Stomach smooth muscle (tissue), 2 donors: ENCODE measurements around the gene POC1B.

ENCODE experiments used
- H3K27ac ChIP-seq: one replicate; pipeline ENCODE4 v1.7.0; 2013; ENCODE audit warnings: mild to moderate bottlenecking, low read length, inconsistent platforms
- H3K27me3 ChIP-seq, 2 donors: one replicate each; pipeline ENCODE4 v1.7.0; 2013; ENCODE audit warnings: low read length in 2 of 2; ENCODE audit not compliant: insufficient read depth in 2 of 2, control insufficient read depth in 1 of 2
- H3K36me3 ChIP-seq, 2 donors: one replicate each; pipeline ENCODE4 v1.7.0; 2013; ENCODE audit warnings: low read length in 2 of 2; ENCODE audit not compliant: control insufficient read depth in 2 of 2, insufficient read depth in 2 of 2
- H3K4me1 ChIP-seq: one replicate; pipeline ENCODE4 v1.7.0; 2013; ENCODE audit warnings: low read length; ENCODE audit not compliant: control insufficient read depth, insufficient read depth
- H3K4me3 ChIP-seq, 2 donors: one replicate each; pipeline ENCODE4 v1.7.0; 2013; ENCODE audit warnings: low read length in 2 of 2
- H3K9ac ChIP-seq, 2 donors: one replicate each; pipeline ENCODE4 v1.7.0; 2013; ENCODE audit warnings: low read length in 2 of 2, mild to moderate bottlenecking in 1 of 2
- H3K9me3 ChIP-seq, 2 donors: one replicate each; pipeline ENCODE4 v1.7.0; 2013; ENCODE audit warnings: low read length in 2 of 2; ENCODE audit not compliant: control insufficient read depth in 2 of 2
- donor health status: healthy.
- donor health status: Pancreatic carcinoma.

Gene POC1B

DNA sequence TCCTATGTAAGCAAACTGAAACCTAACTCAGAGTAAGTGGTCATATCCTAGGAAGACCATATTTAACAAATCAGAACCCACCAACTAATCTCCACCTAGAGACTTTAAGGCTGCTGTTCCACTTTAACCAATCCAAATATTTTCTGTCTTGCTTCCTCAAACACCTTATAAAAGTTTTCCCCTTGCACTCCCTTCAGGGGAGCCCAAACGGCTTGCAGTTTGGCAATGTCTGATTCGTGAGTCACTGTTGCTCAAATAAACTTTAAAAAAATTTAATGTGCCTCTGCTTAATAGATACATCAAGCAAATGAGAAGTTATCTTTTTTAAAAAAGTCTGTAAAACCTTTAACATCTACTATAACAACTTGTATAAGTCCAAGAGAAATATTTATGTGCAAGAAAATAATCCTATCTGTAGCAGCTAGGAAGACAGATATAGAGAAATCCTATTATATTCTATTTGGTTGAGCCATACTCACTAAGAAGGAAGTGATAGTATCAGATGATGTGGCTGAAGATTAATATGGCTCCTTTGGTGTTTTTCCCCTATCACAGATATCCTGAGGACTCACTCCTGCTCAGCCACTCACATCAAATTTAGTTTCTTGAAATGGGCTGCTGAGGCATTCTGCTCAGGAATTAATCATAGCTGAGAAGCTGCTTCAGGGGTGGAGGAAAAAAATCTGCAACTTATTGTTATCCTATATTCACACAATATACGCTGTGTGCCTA lies 108.4 kb downstream of the POC1B start:
- Histone ChIP-seq H3K4me1 (no peaks in the 10 kb centered on the region), H3K27me3 (no peaks in the 10 kb centered on the region), H3K4me3 (peak overlapping the region; percentile 28 to 40), H3K27ac (peak overlapping the region; percentile 12), H3K9me3 (no peaks in the 10 kb centered on the region), H3K36me3 (no peaks in the 10 kb centered on the region), H3K9ac (peak overlapping the region in 1 of 2 donors; percentile 37)

DNA sequence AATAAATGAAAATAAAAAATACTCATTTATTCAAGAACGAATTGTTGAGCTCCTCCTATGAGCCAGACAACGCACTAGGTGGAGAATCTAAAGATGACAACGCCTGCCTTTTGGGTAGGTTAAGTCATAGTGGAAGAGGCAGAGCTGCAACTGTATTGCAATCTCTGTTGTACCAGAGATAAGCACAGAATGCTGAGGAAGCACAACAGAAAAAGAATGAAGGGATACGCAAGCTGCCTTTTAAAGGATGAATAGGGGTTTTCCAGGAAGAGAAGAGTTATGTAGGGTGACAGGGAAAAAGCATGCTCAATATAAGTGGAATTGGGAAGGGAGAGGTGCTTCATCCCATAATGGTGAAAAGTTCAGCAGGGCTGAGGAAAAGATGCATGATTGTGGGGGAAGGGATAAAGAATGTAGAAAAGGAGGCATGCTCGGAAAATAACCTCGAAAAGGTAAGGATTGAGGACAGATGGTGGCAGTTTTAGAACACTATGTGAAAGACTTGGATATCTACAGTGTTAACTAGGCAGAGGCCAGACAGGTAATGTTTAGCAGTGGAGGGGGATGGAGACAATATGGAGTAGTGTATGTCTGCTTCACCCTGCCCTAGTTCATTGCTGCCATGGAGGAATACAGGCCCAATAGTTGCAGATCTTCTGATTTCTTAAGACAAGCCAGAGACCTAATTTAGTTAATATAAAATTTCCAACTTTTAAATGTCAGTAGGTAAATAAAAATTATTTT lies 109.6 kb downstream of the POC1B start:
- Histone ChIP-seq H3K27me3 (no peaks in the 10 kb centered on the region), H3K27ac (no peak overlapping the region), H3K9me3 (no peaks in the 10 kb centered on the region), H3K4me1 (no peaks in the 10 kb centered on the region), H3K9ac (no peak overlapping the region), H3K36me3 (no peaks in the 10 kb centered on the region), H3K4me3 (no peak overlapping the region)

DNA sequence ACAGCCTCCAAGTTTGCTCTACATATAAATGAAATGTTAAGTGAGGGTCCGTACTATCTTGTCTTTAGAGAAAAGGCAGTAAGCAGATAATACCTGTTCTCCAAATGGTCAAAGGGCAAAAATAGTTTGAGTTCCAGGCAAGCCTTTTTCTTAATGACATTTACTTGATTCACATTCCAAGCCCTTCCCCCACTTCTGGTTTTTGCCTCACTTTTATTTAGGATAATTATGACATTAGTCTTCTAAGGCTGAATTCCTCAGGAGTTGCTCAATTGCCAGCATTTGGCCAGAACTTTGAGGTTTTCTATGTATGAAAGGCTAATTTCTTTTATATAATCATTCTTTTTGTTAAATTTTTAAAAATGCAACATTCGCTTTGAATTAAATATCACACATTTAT lies 111.0 kb downstream of the POC1B start:
- Histone ChIP-seq H3K4me3 (no peak overlapping the region), H3K27me3 (no peaks in the 10 kb centered on the region), H3K9me3 (no peaks in the 10 kb centered on the region)

DNA sequence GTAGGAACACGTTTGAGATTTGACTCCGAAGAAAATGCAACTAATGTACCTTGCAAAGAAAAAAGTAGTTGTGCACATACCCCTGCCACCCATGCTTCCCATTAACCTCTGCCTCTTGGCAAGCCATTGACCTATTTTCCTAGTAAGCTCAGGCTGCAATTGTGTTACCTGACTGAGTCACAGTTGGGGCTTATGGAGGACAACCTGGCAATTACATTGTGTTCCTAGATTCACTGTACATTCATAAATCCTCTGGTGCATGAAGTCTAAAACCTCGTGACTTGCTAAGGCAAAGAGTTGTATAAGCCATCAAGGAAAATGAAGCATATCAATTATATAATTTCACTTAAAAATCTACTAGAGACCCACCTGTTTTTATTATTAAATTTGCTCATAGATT lies 111.5 kb downstream of the POC1B start:
- no peak overlapping the region for H3K9ac ChIP-seq
- H3K27me3 ChIP-seq = no peaks in the 10 kb centered on the region
- no peaks in the 10 kb centered on the region for H3K9me3 ChIP-seq
- no peak overlapping the region for H3K4me3 ChIP-seq
- no peaks in the 10 kb centered on the region for H3K4me1 ChIP-seq
- H3K36me3 ChIP-seq = no peaks in the 10 kb centered on the region
- no peak overlapping the region for H3K27ac ChIP-seq

More for the DNA sequence above, 111.0 kb downstream of the POC1B start:
- Histone ChIP-seq H3K27ac (no peak overlapping the region), H3K9ac (no peak overlapping the region), H3K36me3 (no peaks in the 10 kb centered on the region), H3K4me1 (no peaks in the 10 kb centered on the region)

DNA sequence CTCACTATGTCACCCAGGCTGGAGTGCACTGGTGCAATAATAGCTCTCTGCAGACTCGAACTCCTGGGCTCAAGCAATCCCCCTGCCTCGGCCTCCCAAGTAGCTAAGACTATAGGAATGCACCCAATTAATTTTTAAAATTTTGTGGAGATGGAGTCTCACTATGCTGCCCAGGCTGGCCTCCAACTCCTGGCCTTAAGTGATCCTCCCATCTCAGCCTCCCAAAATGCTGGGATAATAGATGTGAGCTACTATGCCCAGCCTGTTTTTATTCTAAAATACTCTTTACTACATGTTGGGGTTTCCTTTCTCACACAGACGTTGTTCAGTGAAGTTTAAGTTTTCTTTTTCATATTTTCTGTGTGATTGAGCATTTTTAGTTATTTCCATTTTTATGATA lies 112.6 kb downstream of the POC1B start:
- no peaks in the 10 kb centered on the region for H3K4me1 ChIP-seq
- H3K36me3 ChIP-seq = no peaks in the 10 kb centered on the region
- H3K9ac ChIP-seq = no peak overlapping the region
- no peaks in the 10 kb centered on the region for H3K9me3 ChIP-seq
- no peak overlapping the region for H3K27ac ChIP-seq
- no peak overlapping the region for H3K4me3 ChIP-seq
- H3K27me3 ChIP-seq = no peaks in the 10 kb centered on the region

DNA sequence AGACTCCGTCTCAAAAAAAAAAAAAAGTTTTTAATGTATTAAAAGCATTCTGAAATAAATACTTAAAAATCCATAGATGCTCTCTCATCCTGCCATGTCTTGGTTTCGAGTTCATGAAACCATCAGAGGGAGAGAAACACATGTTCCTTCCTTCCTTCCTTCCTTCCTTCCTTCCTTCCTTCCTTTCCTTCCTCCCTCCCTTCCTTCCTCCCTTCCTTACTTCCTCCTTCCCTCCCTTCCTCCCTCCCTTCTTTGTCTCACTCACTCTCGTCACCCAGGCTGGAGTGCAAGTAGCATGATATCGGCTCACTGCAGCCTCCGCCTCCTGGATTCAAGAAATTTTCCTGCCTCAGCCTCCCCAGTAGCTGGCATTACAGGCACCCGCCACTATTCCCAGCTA lies 113.2 kb downstream of the POC1B start:
- no peaks in the 10 kb centered on the region for H3K36me3 ChIP-seq
- H3K27ac ChIP-seq = no peak overlapping the region
- H3K9me3 ChIP-seq = no peaks in the 10 kb centered on the region
- H3K4me1 ChIP-seq = no peaks in the 10 kb centered on the region
- no peak overlapping the region for H3K9ac ChIP-seq
- no peak overlapping the region for H3K4me3 ChIP-seq
- no peaks in the 10 kb centered on the region for H3K27me3 ChIP-seq

DNA sequence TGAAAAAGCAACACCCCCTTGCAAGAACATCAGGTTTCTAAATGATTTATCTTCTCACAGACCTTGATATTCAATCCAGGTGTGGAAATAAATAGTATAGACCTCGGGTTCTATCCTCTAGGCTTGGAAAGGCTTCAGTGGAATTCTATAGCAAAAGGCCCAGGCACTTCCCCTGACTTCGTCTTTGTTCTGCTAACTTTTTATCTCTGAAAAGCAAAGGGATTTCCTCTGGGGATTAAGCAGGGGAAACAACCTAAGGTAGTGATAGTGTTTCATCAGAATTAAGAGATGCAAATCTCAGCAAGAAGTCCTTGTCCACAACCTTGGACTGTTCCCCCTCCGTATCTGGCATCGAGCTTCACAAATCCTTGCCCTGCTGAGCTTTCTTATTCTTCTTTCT lies 114.0 kb downstream of the POC1B start:
- no peaks in the 10 kb centered on the region for H3K4me1 ChIP-seq
- H3K27me3 ChIP-seq = no peaks in the 10 kb centered on the region
- H3K27ac ChIP-seq = no peak overlapping the region
- H3K36me3 ChIP-seq = no peaks in the 10 kb centered on the region
- H3K9ac ChIP-seq = no peak overlapping the region
- no peak overlapping the region for H3K4me3 ChIP-seq
- no peaks in the 10 kb centered on the region for H3K9me3 ChIP-seq

DNA sequence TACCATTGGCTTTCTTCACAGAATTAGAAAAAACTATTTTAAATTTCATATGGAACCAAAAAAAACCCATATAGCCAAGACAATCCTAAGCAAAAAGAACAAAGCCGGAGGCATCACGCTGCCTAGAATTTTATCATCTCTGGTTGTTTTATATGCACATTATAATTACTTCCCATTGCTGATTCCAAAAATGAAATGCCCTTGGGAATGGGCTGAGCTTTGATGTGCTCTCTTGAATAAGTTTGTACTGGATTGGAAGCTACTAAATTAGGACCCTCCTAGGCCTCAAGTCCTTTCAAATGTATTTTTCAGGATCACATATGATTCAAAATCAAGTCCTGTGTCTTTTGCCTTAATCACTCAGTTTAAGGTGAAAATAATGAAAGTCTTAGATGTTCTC lies 114.6 kb downstream of the POC1B start:
- no peaks in the 10 kb centered on the region for H3K27me3 ChIP-seq

DNA sequence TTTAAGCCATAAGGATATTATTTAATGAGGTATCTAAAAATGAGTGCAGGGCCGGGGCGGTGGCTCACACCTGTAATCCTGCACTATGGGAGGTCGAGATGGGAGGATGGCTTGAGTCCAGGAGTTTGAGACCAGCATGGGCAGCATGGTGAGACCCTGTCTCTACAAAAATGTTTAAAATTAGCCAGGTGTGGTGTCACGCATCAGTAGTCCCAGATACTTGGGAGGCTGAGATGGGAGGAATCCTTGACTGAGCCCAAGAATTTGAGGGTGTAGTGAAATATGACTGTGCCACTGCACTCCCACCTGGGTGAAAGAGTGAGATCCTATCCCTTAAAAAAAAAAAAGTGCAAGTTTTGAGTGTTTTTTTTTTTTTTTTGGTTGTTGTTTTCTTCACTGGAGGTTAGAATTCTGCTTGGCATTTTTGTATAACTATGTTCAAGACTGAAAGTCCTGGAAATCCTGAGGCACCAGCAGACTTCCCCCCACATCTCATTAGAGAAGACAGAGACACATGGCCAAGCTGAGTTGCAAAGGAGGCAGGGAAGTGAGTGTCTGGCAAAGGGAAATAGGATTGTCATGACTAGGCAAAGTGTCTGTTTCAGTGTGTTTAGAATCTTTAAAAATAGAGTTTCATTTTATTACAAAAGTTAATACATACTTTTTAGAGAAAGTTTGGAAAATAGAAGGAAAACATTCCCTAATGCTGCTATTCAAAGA lies 120.1 kb downstream of the POC1B start:
- H3K9ac ChIP-seq = no peak overlapping the region
- no peaks in the 10 kb centered on the region for H3K9me3 ChIP-seq
- no peak overlapping the region for H3K27ac ChIP-seq
- no peaks in the 10 kb centered on the region for H3K4me1 ChIP-seq
- no peaks in the 10 kb centered on the region for H3K36me3 ChIP-seq
- H3K4me3 ChIP-seq = no peak overlapping the region
- H3K27me3 ChIP-seq = no peaks in the 10 kb centered on the region

More for the DNA sequence above, 114.6 kb downstream of the POC1B start:
- H3K36me3 ChIP-seq = no peaks in the 10 kb centered on the region
- H3K9me3 ChIP-seq = no peaks in the 10 kb centered on the region
- H3K4me3 ChIP-seq = no peak overlapping the region
- H3K27ac ChIP-seq = no peak overlapping the region
- H3K4me1 ChIP-seq = no peaks in the 10 kb centered on the region
- H3K9ac ChIP-seq = no peak overlapping the region

DNA sequence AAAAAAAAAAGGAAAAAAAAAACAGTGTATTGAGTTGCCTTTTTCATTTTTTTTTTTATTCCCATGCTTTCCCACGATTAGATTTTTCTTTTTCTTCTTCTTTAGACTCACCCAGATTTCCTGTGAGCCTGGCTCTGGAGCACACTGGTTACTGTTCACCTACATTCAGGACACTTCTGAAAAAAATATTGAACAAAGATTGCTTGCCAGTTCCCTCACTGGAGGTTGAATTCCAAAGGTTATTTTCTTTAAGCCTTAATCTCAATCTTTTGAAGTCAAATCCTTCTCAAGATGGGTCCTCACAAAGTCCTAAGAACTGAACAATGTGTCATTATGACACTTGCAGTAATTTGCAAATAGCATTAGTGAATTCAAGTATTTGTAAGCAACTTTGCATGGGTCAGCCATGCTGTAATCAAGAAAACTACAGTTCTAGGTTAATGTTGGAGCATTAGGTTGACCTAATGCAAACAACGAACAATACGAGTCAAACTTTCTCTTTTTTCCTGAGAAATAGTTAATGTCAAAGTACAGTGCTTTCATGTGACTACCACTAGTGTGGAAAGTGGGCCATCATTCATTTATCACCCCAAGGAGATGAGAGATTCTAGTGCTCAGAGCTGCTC lies 124.3 kb downstream of the POC1B start:
- H3K4me1 ChIP-seq = no peaks in the 10 kb centered on the region
- H3K27me3 ChIP-seq = no peaks in the 10 kb centered on the region
- H3K9ac ChIP-seq = no peak overlapping the region
- no peak overlapping the region for H3K4me3 ChIP-seq
- H3K36me3 ChIP-seq = no peaks in the 10 kb centered on the region
- no peak overlapping the region for H3K27ac ChIP-seq
- no peaks in the 10 kb centered on the region for H3K9me3 ChIP-seq
